Muscle layer of colon (tissue), 2 donors: ENCODE results near the gene ITGA4.

Source experiments
- H3K27ac ChIP-seq: one replicate; pipeline ENCODE4 v1.7.0; 2013; ENCODE audit warnings: low read depth, mild to moderate bottlenecking, low read length, moderate library complexity
- H3K27me3 ChIP-seq, 2 donors: one replicate each; pipeline ENCODE4 v1.7.0; 2013; ENCODE audit warnings: low read length in 2 of 2, mild to moderate bottlenecking in 2 of 2; ENCODE audit not compliant: insufficient read depth in 2 of 2, control insufficient read depth in 1 of 2
- H3K36me3 ChIP-seq: one replicate; pipeline ENCODE4 v1.7.0; 2013; ENCODE audit warnings: mild to moderate bottlenecking, low read length; ENCODE audit not compliant: insufficient read depth
- H3K4me1 ChIP-seq: one replicate; pipeline ENCODE4 v1.7.0; 2013; ENCODE audit warnings: mild to moderate bottlenecking, low read length; ENCODE audit not compliant: insufficient read depth
- H3K4me3 ChIP-seq, 2 donors: one replicate each; pipeline ENCODE4 v1.7.0; 2013; ENCODE audit warnings: low read length in 2 of 2, low read depth in 1 of 2, mild to moderate bottlenecking in 1 of 2, moderate library complexity in 1 of 2
- H3K9ac ChIP-seq: one replicate; pipeline ENCODE4 v1.7.0; 2013; ENCODE audit warnings: low read length
- H3K9me3 ChIP-seq: one replicate; pipeline ENCODE4 v1.7.0; 2013; ENCODE audit warnings: mild to moderate bottlenecking, low read length
- donor health status: abdominal sarcoma.
- donor health status: Adenocarcinoma of cecum.

ITGA4 gene

DNA sequence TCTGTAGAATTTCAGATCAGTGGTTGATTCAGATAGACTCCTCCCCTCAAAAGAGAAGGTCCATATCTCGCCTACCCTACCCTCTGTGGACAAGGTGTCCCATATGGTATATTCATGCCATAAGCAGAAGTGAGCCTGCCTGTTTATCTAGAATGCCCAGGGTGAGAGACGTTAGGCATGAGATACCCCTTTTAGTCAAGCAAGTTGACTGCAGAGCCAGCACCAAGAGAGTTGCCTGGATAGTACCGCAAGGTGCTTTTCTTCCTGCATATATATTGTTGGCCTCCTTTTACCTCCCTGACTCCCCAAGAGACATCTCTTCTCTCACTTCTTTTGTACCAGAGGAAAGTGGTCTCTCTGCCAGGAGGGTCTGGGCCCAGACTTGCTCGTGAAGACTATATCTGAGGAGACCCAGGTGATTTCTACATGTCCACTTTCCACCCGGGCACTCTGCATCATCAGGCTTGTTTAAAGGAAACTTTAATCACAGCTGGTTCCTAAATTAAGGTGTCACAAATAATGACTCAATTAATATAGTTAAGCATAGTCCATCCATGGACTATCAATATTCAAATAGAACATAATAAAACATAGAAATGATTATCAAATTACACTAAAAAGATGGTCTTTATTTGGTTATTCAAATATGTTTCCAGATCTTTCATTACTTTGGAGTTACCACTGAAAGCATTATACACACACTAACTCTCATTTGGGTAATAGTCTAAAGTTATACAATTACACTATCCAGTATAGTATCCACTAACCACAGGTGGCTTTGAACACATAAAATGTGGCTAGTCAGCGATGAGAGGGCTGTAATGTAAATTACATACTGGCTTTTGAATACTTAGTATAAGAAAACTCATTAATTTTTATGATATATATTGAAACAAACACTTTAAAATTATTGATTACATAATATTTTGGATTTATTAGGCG is 4.1 kb downstream of the ITGA4 start:
- Histone ChIP-seq H3K4me3 (no peak overlapping the region), H3K27me3 (no peaks in the 10 kb centered on the region), H3K9me3 (no peaks in the 10 kb centered on the region), H3K36me3 (no peaks in the 10 kb centered on the region), H3K9ac (no peak overlapping the region), H3K4me1 (peaks cover 7% of the 10 kb centered on the region), H3K27ac (no peak overlapping the region)

DNA sequence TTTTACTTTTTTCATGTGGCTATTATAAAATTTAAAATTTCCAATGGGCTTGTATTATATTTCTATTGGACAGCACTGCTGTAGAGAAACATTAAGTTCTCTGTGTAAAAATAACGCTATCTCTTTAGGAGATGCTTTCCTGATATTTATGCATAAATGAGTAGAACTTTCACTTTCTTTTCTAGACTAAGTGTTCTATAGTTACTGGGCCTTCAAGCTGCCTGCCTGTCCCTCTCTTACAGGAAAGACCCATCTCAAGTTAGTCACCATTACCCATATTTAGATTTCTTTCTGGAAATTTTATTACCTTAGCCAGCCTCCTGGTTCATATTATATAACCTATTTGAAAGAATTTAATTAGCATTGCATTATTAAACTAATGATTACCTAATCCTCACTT is 4.8 kb downstream of the ITGA4 start:
- H3K9me3 ChIP-seq: no peaks in the 10 kb centered on the region
- no peaks in the 10 kb centered on the region for H3K27me3 ChIP-seq
- H3K36me3 ChIP-seq: no peaks in the 10 kb centered on the region
- no peak overlapping the region for H3K4me3 ChIP-seq
- H3K4me1 ChIP-seq: no peaks in the 10 kb centered on the region
- no peak overlapping the region for H3K27ac ChIP-seq
- H3K9ac ChIP-seq: no peak overlapping the region

DNA sequence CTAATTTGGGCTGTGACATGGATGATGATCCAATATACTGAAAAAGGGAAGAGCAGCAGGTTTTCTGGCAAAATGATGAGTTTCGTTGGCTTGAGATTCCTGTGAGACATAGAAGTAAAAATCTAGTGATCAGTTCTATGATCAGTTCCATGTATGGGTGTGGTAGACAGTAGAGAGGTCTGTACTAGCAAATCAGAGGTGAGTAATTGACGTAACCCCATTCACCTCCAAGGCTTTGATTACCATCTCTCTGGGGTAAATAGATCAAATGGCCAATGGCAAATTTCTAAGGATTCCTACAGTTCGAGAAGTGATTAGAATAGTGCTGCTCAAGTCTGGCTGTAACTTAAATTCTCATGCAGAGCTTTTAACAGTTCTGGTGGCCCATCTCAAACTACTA is 6.4 kb downstream of the ITGA4 start:
- Histone ChIP-seq H3K4me3 (no peak overlapping the region), H3K4me1 (no peaks in the 10 kb centered on the region), H3K27ac (no peak overlapping the region), H3K9ac (no peak overlapping the region), H3K36me3 (no peaks in the 10 kb centered on the region), H3K9me3 (no peaks in the 10 kb centered on the region), H3K27me3 (no peaks in the 10 kb centered on the region)

DNA sequence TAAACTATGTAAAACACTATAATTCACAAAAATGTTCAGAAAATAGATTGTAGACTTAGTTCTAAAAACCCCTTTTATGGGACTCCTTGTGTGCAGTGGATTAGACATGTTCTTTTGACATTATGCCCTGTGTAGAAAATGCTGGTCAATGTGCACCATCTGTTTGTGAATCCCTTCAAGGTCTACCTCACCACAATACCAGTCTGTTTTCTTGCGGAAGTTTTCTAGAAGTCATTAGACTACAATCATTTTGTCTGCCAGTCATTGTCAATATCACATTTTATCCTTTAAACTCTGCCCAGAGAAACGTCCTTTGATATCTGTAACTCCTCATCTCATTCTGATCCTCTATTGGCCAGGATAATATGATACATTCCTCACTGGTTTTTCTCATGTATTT is 7.8 kb downstream of the ITGA4 start:
- H3K4me3 ChIP-seq: no peak overlapping the region
- no peaks in the 10 kb centered on the region for H3K27me3 ChIP-seq
- H3K27ac ChIP-seq: no peak overlapping the region
- H3K9me3 ChIP-seq: no peaks in the 10 kb centered on the region
- no peak overlapping the region for H3K9ac ChIP-seq
- no peaks in the 10 kb centered on the region for H3K36me3 ChIP-seq
- H3K4me1 ChIP-seq: no peaks in the 10 kb centered on the region

DNA sequence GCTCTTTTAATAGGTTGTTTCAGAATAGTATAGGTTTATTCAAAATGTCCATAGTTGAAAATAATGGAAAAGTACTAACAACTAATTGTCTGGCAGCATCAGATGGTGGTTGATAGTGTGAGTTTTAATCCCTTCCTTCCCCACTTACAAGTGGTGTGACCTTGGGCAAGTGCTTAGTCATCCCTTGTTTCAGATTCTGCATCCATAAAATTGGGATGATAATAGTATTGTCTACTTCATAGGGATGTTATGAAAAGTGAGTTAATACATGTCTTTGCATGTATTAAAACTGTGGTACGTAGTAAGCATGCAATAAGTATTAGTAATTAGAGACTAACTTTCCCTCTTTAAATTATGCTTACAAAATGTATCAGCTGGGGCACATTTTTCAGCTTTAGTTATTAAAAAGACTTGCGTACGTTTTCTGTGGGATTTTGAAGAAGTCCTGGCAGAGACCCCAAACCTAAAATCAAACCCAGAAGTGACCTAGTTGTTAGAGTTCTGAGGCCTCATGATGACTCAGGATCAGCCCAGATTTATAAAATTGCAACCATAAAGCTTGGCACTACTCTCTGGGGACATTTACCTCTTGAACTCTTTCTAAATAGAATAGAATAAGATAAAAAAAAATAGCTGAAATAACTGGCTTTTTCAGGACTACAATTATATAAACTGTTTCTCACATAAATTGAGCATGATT is 8.6 kb downstream of the ITGA4 start:
- Histone ChIP-seq H3K4me3 (no peak overlapping the region), H3K9ac (no peak overlapping the region), H3K9me3 (no peaks in the 10 kb centered on the region), H3K4me1 (no peaks in the 10 kb centered on the region), H3K27me3 (no peaks in the 10 kb centered on the region), H3K27ac (no peak overlapping the region), H3K36me3 (no peaks in the 10 kb centered on the region)

DNA sequence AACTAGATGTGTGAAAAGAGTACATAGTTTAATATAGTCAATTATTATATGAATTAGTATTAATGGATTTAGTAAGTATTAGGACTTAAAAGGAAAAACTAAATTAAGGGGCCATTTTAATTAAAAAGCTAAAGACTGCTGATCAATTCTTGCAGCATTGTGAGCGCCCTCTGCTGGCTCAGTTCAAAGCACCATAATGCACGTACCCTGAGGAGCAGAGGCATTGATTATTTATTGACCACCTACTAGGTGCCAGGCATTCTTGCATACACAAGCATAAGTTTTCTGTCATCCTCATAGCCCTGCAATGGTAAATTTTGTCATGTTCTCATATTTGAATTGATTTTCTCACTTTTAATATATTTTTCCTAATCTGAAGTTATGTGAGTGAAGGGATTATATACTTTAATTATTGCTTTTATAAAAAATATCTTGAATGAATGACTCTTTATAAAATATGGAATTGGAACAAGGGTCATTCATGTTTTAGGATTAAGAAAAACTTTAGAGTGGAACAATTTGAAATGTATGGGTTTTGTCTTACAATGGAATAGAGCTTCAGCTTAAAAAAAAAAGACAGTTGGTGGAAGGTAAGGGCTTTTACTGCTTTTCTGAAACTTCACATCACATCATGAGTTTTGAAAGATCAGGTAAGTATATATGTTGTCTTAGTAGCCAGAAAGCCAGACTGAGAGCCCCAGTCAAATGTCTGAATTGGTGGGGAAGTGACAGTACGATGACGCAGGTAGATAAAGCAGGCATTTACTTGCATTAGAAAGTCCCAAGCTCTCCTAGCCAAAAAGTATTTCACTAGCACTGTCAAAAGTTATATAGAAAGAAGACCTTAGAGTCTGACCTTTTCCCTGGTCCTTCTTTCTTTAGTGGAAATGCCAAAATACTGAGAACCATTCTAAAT is 9.7 kb downstream of the ITGA4 start:
- Histone ChIP-seq H3K27ac (no peak overlapping the region), H3K27me3 (no peaks in the 10 kb centered on the region), H3K4me3 (no peak overlapping the region), H3K4me1 (no peaks in the 10 kb centered on the region), H3K36me3 (no peaks in the 10 kb centered on the region), H3K9ac (no peak overlapping the region), H3K9me3 (no peaks in the 10 kb centered on the region)

DNA sequence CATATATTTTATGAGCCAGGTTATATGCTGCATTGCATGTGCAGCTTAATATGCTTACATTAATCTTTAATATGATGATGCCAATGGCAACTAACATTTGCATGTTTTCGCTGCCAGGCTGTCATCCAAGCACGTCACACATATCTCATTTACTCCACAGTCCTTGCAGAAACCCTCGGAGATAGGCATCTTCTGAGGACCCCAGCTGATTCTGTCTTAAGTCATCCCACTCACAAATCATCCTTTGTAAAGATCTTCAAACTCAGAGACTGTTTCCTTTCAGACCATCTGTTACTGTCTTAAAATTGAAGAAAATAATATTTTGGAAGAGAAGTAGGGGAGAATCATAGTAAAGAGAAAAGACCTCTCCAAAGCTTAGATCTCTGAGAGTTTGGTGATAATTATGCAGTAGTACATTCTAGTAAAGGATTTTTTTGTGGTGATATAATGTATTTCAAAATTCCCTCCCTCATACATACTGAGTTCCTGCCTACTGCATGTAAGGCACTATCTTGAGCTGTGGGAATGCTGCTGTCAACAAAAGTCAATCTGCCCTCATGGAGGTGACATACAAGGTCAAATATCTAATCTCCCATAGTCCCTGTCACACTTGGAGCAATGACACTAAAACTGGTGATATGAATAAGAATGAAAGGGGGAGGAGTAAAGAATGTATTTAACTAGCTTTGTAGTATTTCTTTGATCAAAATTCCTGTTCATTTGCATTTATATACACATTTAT is 11.0 kb downstream of the ITGA4 start:
- Histone ChIP-seq H3K9me3 (no peaks in the 10 kb centered on the region), H3K27me3 (no peaks in the 10 kb centered on the region), H3K4me3 (no peak overlapping the region), H3K9ac (no peak overlapping the region), H3K36me3 (no peaks in the 10 kb centered on the region), H3K27ac (no peak overlapping the region), H3K4me1 (no peaks in the 10 kb centered on the region)

DNA sequence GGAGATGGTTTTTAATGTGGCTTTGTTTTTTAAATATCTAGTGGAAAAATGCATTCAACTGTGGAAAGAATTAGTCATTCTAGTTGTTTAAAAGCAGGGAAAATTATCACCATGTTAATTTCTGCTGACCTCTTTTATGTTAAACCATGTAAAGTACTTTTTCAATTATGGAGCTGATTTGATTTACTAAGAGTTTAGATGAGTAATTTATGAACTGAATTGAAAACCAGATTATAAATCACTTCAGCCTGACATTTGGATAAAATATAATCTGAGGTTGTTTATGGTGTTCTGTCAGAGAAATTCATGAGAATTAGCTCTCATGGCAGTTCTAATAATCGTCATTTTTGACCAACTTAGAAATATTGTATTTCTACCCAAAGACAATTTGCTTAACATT is 11.6 kb downstream of the ITGA4 start:
- H3K4me3 ChIP-seq: no peak overlapping the region
- H3K36me3 ChIP-seq: no peaks in the 10 kb centered on the region
- H3K9ac ChIP-seq: no peak overlapping the region
- no peak overlapping the region for H3K27ac ChIP-seq
- no peaks in the 10 kb centered on the region for H3K27me3 ChIP-seq
- H3K9me3 ChIP-seq: no peaks in the 10 kb centered on the region
- H3K4me1 ChIP-seq: no peaks in the 10 kb centered on the region

DNA sequence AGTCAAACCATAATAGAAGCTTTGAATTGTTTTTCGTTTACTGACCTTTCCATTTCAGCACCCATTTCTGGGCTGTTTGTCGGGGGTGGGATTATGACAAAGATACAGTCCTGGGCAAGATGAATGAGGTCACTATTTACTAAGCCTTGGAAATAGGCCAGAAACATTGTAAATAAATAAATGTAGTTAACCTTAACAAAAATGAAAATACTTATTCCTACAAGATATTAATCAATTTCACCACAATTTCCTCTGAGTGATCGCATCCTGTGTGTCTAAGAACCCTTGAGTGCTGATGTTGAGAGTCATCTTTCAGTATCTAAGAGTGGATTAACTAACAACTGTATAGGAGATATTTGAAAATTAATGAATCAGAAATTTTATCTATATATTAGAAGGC is 14.0 kb downstream of the ITGA4 start:
- Histone ChIP-seq H3K4me3 (no peak overlapping the region), H3K36me3 (no peaks in the 10 kb centered on the region), H3K9ac (no peak overlapping the region), H3K9me3 (no peaks in the 10 kb centered on the region), H3K27ac (no peak overlapping the region), H3K4me1 (no peaks in the 10 kb centered on the region), H3K27me3 (no peaks in the 10 kb centered on the region)

DNA sequence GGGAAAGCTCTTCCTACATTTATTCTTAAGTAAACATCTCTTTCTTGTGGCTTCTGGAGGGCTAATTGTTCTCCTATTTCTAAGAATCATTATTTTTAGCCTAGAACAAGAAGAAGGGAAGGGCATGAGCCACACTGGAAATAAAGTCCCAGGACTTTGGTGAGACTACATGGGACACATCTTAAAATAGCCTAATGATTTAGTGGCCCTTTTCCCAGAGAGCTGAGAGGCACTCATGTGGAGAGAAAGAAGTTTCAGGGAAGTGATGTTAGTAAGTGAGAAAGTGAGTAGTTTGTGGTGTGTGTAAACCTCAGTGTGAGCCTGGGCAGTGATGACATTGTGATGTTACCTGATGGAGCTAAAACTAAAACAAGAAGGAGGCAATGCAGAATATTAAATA is 14.6 kb downstream of the ITGA4 start:
- H3K9me3 ChIP-seq: no peaks in the 10 kb centered on the region
- no peak overlapping the region for H3K27ac ChIP-seq
- H3K27me3 ChIP-seq: no peaks in the 10 kb centered on the region
- no peaks in the 10 kb centered on the region for H3K36me3 ChIP-seq
- no peak overlapping the region for H3K4me3 ChIP-seq
- H3K9ac ChIP-seq: no peak overlapping the region
- no peaks in the 10 kb centered on the region for H3K4me1 ChIP-seq

DNA sequence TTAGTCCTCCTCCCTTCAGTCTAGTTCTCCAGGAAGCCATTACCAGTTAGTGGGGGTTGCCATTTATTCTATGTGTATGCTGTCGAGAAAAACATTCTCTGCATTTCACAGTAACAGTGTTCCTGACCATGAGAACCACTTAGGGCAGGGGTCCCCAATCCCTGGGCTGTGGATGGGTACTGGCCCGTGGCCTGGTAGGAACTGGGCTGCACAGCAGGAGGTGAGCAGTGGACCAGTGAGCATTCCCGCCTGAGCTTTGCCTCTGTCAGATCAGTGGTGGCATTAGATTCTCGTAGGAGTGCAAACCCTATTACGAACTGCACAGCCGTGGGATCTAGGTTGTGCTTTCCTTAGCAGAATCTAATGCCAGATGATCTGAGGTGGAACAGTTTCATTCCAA is 15.8 kb downstream of the ITGA4 start:
- H3K9ac ChIP-seq: no peak overlapping the region
- no peaks in the 10 kb centered on the region for H3K9me3 ChIP-seq
- no peaks in the 10 kb centered on the region for H3K36me3 ChIP-seq
- no peak overlapping the region for H3K4me3 ChIP-seq
- H3K27ac ChIP-seq: no peak overlapping the region
- H3K27me3 ChIP-seq: no peaks in the 10 kb centered on the region
- H3K4me1 ChIP-seq: no peaks in the 10 kb centered on the region
